Right cardiac atrium (tissue), 5 donors: ENCODE results near the gene PTCD3. TPM values are rescaled to one million over a fixed set of nuclear protein-coding genes. Genes with fewer than 3 reads are reported as not detected.

ENCODE experiments used
- ATAC-seq, 2 donors: fragments of 200-7000 bp; cut with Tn5 transposase; one replicate each; pipeline versions ENCODE4 v1.8.0 to v1.9.1; 2020; ENCODE audit warnings: moderate library complexity in 2 of 2, mild to moderate bottlenecking in 1 of 2
- DNase-seq, 3 donors: peaks; one replicate each; pipeline ENCODE4 v3.0.0-alpha.2; 2020
- H3K27ac ChIP-seq: one replicate; pipeline ENCODE4 v1.5.1; 2013; ENCODE audit warnings: mild to moderate bottlenecking, low read length, control low read depth, moderate library complexity
- H3K27me3 ChIP-seq: one replicate; pipeline ENCODE4 v1.6.1; 2013; ENCODE audit not compliant: control insufficient read depth, insufficient read depth
- H3K4me1 ChIP-seq: one replicate; pipeline ENCODE4 v1.6.1; 2013; ENCODE audit warnings: low read length; ENCODE audit not compliant: control insufficient read depth, insufficient read depth
- H3K4me3 ChIP-seq: one replicate; pipeline ENCODE4 v1.5.1; 2013; ENCODE audit warnings: low read length, control low read depth
- H3K9me3 ChIP-seq: one replicate; pipeline ENCODE4 v1.6.1; 2013; ENCODE audit warnings: low read length; ENCODE audit not compliant: control insufficient read depth
- WGBS: extraction: QIAGEN DNeasy Blood & Tissue Kit; methylation state at CpG from one replicate; pipeline ENCODE4 v1.1.7; 2013; 5-methylcytosine and 5-hydroxymethylcytosine counted together
- intact Hi-C, 4 donors: fragments of 100-400 bp; cut with DNase I; formaldehyde crosslinking; loops; one replicate each; pipeline versions ENCODE4 v1.11.0 to v1.14.0; 2022 to 2023
- polyA plus RNA-seq: library from polyadenylated mRNA; stranded (reverse); fragments of 200-250 nt; gene quantifications from one replicate; pipeline ENCODE4 v1.2.3, GENCODE V29; 2013
- total RNA-seq, 4 donors: library from RNA; stranded (reverse); fragmentation: NEBNext Ultra II Directional; extraction: Animal tissue kit (Norgen Biotek cat#: 25700); gene quantifications; one replicate each; pipeline ENCODE4 v1.2.1, GENCODE V29; 2021
- donor health status: healthy with polysubstance abuse.
- donor health status: DM: no; HTN: yes; CAD: no.
- donor health status: DM: no; HTN: no; CAD: no.
- donor health status: DM: no; HTN: yes; CAD: no; lungs with severe emphysema.
- donor health status: DM: yes; HTN: yes; CAD: no.

The PTCD3 gene
- total and polyA plus RNA-seq, 5 donors: 38.1 to 112 (median 103) TPM

- ATAC-seq (no peak), DNase-seq (no peak)
- intact Hi-C loops: loop anchor here in 2 of 4 donors (10.0 kb wide), 1 partner anchor 345 kb away; no protein-coding TSS in a partner anchor
- Histone ChIP-seq H3K27me3 (no peaks in the 10 kb centered on the region), H3K4me3 (no peak overlapping the region), H3K9me3 (no peaks in the 10 kb centered on the region), H3K4me1 (peaks cover 9% of the 10 kb centered on the region), H3K27ac (no peak overlapping the region)
- 96% methylated on average over 16 of the region's 16 CpGs for WGBS
These were observed 36.2 kb upstream of the PTCD3 start for GRCh38 chr2:86069783-86070339.

- Histone ChIP-seq H3K4me3 (no peak overlapping the region), H3K4me1 (peaks cover 9% of the 10 kb centered on the region), H3K9me3 (no peaks in the 10 kb centered on the region), H3K27me3 (no peaks in the 10 kb centered on the region), H3K27ac (no peak overlapping the region)
- DNase-seq (no peak), ATAC-seq (no peak)
- intact Hi-C loops: loop anchor here in 2 of 4 donors (10.0 kb wide), 1 partner anchor 346 kb away; no protein-coding TSS in a partner anchor
- 89% methylated on average over 2 of the region's 2 CpGs for WGBS
These were observed 35.2 kb upstream of the PTCD3 start for GRCh38 chr2:86070868-86071267.

GRCh38 chr2:86072271-86072858 lies 33.7 kb upstream of the PTCD3 start:
- ATAC-seq: peak; percentile 93
- DNase-seq: peak; percentile 87 to 93 (median 90)
- Histone ChIP-seq H3K4me1 (peaks cover 9% of the 10 kb centered on the region), H3K4me3 (no peak overlapping the region), H3K27ac (peak overlapping the region; percentile 68), H3K27me3 (no peaks in the 10 kb centered on the region), H3K9me3 (no peaks in the 10 kb centered on the region)
- 33% methylated on average over 9 of the region's 9 CpGs for whole genome bisulfite sequencing
- intact Hi-C loops: loop anchor here in 2 of 4 donors (10.0 kb wide), 1 partner anchor 348 kb away; no protein-coding TSS in a partner anchor

- no peak overlapping the region for H3K27ac ChIP-seq
- WGBS: 97% methylated on average over 1 of the region's 1 CpG
- intact Hi-C loops: loop anchor here in 2 of 4 donors (10.0 kb wide), 1 partner anchor 348 kb away; no protein-coding TSS in a partner anchor
These were observed 32.8 kb upstream of the PTCD3 start for GRCh38 chr2:86073225-86073624.

GRCh38 chr2:86074256-86074655 lies 31.8 kb upstream of the PTCD3 start:
- ATAC-seq (no peak), DNase-seq (no peak)
- H3K9me3 ChIP-seq: no peaks in the 10 kb centered on the region
- 94% methylated on average over 3 of the region's 3 CpGs for WGBS
- H3K4me1 ChIP-seq: peaks cover 9% of the 10 kb centered on the region
- no peak overlapping the region for H3K27ac ChIP-seq
- H3K4me3 ChIP-seq: no peak overlapping the region
- intact Hi-C loops: loop anchor here in 2 of 4 donors (10.0 kb wide), 1 partner anchor 349 kb away; no protein-coding TSS in a partner anchor
- no peaks in the 10 kb centered on the region for H3K27me3 ChIP-seq

More at GRCh38 chr2:86073225-86073624, 32.8 kb upstream of the PTCD3 start:
- Histone ChIP-seq H3K9me3 (no peaks in the 10 kb centered on the region), H3K4me1 (peaks cover 9% of the 10 kb centered on the region), H3K4me3 (no peak overlapping the region), H3K27me3 (no peaks in the 10 kb centered on the region)
- ATAC-seq (no peak), DNase-seq (no peak)

- Histone ChIP-seq H3K4me3 (no peak overlapping the region), H3K4me1 (peaks cover 9% of the 10 kb centered on the region), H3K27me3 (no peaks in the 10 kb centered on the region), H3K9me3 (no peaks in the 10 kb centered on the region), H3K27ac (no peak overlapping the region)
- DNase-seq (no peak), ATAC-seq (no peak)
- 95% methylated on average over 15 of the region's 15 CpGs for whole genome bisulfite sequencing
- intact Hi-C loops: loop anchor here (5.0 to 10.0 kb wide), 3 partner anchors 188 to 350 kb away; partner anchors contain the start of gene ST3GAL5 (in 1 of the 4)
These were observed 31.2 kb upstream of the PTCD3 start for GRCh38 chr2:86074811-86075210.

- no peaks in the 10 kb centered on the region for H3K27me3 ChIP-seq
- ATAC-seq (no peak), DNase-seq (no peak)
- WGBS: 96% methylated on average over 5 of the region's 5 CpGs
- intact Hi-C loops: loop anchor here (5.0 to 10.0 kb wide), 3 partner anchors 189 to 351 kb away; partner anchors contain the start of gene ST3GAL5 (in 1 of the 4)
- H3K27ac ChIP-seq: no peak overlapping the region
- no peak overlapping the region for H3K4me3 ChIP-seq
- peaks cover 9% of the 10 kb centered on the region for H3K4me1 ChIP-seq
- H3K9me3 ChIP-seq: no peaks in the 10 kb centered on the region
These were observed 30.1 kb upstream of the PTCD3 start for GRCh38 chr2:86075886-86076285.

GRCh38 chr2:86078774-86079545 lies 27.1 kb upstream of the PTCD3 start:
- Histone ChIP-seq H3K27ac (no peak overlapping the region), H3K9me3 (no peaks in the 10 kb centered on the region), H3K4me3 (no peak overlapping the region), H3K27me3 (no peaks in the 10 kb centered on the region), H3K4me1 (no peaks in the 10 kb centered on the region)
- peak; percentile 80 to 86 for ATAC-seq
- intact Hi-C loops: loop anchor here (1.0 to 10.0 kb wide), 6 partner anchors 190 to 354 kb away; partner anchors contain the start of gene ST3GAL5 (in 2 of the 4)
- DNase-seq: peak in 1 of 3 donors; percentile 70
- 53% methylated on average over 7 of the region's 7 CpGs for WGBS

GRCh38 chr2:86079981-86080911 lies 25.8 kb upstream of the PTCD3 start:
- DNase-seq (peak; percentile 79 to 93 (median 92)), ATAC-seq (peak; percentile 81 to 82)
- Histone ChIP-seq H3K27me3 (no peaks in the 10 kb centered on the region), H3K9me3 (no peaks in the 10 kb centered on the region), H3K4me3 (no peak overlapping the region), H3K27ac (no peak overlapping the region), H3K4me1 (no peaks in the 10 kb centered on the region)
- intact Hi-C loops: loop anchor here (1.0 to 10.0 kb wide), 6 partner anchors 191 to 355 kb away; partner anchors contain the start of gene ST3GAL5 (in 2 of the 4)
- 39% methylated on average over 14 of the region's 14 CpGs for WGBS

- intact Hi-C loops: no loop called here
- H3K9me3 ChIP-seq: no peaks in the 10 kb centered on the region
- no peaks in the 10 kb centered on the region for H3K4me1 ChIP-seq
- no peak for ATAC-seq
- H3K4me3 ChIP-seq: no peak overlapping the region
- no peak for DNase-seq
- no peak overlapping the region for H3K27ac ChIP-seq
- no peaks in the 10 kb centered on the region for H3K27me3 ChIP-seq
- 97% methylated on average over 4 of the region's 4 CpGs for WGBS
These were observed 24.3 kb upstream of the PTCD3 start for GRCh38 chr2:86081724-86082123.
